Right lobe of liver (tissue), 4 donors: Measurements from ENCODE around the gene CDC73.

ENCODE experiments used
- POLR2A ChIP-seq: fragments of 450-650 bp; IDR thresholded peaks from one replicate; pipeline ENCODE4 v1.6.1; 2017; ENCODE audit warnings: antibody characterized with exemption, mild to moderate bottlenecking
- TF ChIP-seq, protein P1 (sequence below), 4 donors: fragments of 200-600 bp in 3 of 4; fragments of 450-650 bp in 1 of 4; IDR thresholded peaks; one replicate each; pipeline versions ENCODE4 v1.5.1 to v1.8.0; 2016 to 2022; ENCODE audit warnings: antibody characterized with exemption in 4 of 4, mild to moderate bottlenecking in 2 of 4
- donor health status: DM: no; HTN: no; CAD: no.
- donor health status: DM: no; HTN: no; CAD: no.
- donor health status: DM: no; HTN: yes; CAD: no.

DNA sequence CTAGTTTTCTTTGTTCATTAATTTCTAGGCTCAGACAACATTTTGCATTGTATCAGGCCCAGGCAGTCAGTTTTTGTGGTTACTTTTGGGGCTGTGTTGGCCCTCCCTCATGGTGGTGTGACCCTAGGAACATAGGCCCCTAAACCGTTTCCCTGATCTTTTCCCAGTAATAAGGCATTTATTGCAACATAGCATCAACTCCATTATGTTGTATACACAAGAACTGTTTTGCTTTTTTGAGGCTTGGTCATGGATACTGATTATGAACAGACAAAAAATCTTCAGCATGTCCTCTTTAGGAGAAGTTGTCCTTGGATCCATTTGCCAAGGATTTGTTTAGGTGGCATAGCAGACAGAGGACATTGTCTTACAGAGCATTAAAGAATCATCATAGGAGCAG lies 54.3 kb downstream of the CDC73 start:
- TF ChIP-seq, protein P1, sequence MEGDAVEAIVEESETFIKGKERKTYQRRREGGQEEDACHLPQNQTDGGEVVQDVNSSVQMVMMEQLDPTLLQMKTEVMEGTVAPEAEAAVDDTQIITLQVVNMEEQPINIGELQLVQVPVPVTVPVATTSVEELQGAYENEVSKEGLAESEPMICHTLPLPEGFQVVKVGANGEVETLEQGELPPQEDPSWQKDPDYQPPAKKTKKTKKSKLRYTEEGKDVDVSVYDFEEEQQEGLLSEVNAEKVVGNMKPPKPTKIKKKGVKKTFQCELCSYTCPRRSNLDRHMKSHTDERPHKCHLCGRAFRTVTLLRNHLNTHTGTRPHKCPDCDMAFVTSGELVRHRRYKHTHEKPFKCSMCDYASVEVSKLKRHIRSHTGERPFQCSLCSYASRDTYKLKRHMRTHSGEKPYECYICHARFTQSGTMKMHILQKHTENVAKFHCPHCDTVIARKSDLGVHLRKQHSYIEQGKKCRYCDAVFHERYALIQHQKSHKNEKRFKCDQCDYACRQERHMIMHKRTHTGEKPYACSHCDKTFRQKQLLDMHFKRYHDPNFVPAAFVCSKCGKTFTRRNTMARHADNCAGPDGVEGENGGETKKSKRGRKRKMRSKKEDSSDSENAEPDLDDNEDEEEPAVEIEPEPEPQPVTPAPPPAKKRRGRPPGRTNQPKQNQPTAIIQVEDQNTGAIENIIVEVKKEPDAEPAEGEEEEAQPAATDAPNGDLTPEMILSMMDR (IDR thresholded peaks at IDR 0.05) = no peak
- no peak for TF ChIP-seq POLR2A
